GM23338 (cell line): Measurements from ENCODE around the gene OBP2A. TPM values are rescaled to one million over a fixed set of nuclear protein-coding genes. Genes with fewer than 3 reads are reported as not detected.

Experiments used
- ATAC-seq: fragments of 200-7000 bp; cut with Tn5 transposase; 3 replicates; pipeline ENCODE4 v1.9.1; 2020
- DNase-seq: peaks from one replicate; pipeline ENCODE4 v3.0.0-alpha.2; 2015; ENCODE audit warnings: low spot score
- H2AFZ ChIP-seq: fragments of 200-600 bp; sonication (generic); 2 replicates; pipeline ENCODE4 v1.8.0; 2016; ENCODE audit warnings: antibody characterized with exemption, mild to moderate bottlenecking, moderate library complexity
- H3F3A ChIP-seq: fragments of 200-600 bp; sonication (generic); replicated peaks from 2 replicates; pipeline ENCODE4 v1.8.0; 2017; ENCODE audit warnings: antibody characterized with exemption, mixed run types, low read depth
- H3K27ac ChIP-seq: fragments of 200-600 bp; sonication (generic); 2 replicates; pipeline ENCODE4 v1.6.1; 2016; ENCODE audit warnings: low read depth
- H3K27me3 ChIP-seq: fragments of 200-600 bp; sonication (generic); 2 replicates; pipeline ENCODE4 v1.8.0; 2016; ENCODE audit warnings: mild to moderate bottlenecking, mixed run types, moderate library complexity; ENCODE audit not compliant: insufficient read depth
- H3K36me3 ChIP-seq: fragments of 200-600 bp; sonication (generic); 2 replicates; pipeline ENCODE4 v1.8.0; 2016; ENCODE audit warnings: mild to moderate bottlenecking; ENCODE audit not compliant: insufficient read depth
- H3K4me1 ChIP-seq: fragments of 200-600 bp; sonication (generic); 2 replicates; pipeline ENCODE4 v1.8.0; 2016; ENCODE audit warnings: mild to moderate bottlenecking, moderate library complexity; ENCODE audit not compliant: insufficient read depth
- H3K4me2 ChIP-seq: fragments of 200-600 bp; sonication (generic); 2 replicates; pipeline ENCODE4 v1.7.1; 2017; ENCODE audit warnings: mixed run types
- H3K4me3 ChIP-seq: fragments of 200-600 bp; sonication (generic); 2 replicates; pipeline ENCODE4 v1.6.1; 2016; ENCODE audit warnings: mixed run types
- H3K79me2 ChIP-seq: fragments of 200-600 bp; sonication (generic); replicated peaks from 2 replicates; pipeline ENCODE4 v1.8.0; 2017; ENCODE audit warnings: mild to moderate bottlenecking; ENCODE audit not compliant: insufficient read depth
- H3K9me2 ChIP-seq: fragments of 200-600 bp; sonication (generic); 2 replicates; pipeline ENCODE4 v1.8.0; 2017; ENCODE audit not compliant: insufficient read depth
- H4K20me1 ChIP-seq: fragments of 200-600 bp; sonication (generic); replicated peaks from 2 replicates; pipeline ENCODE4 v1.8.0; 2017; ENCODE audit warnings: mild to moderate bottlenecking; ENCODE audit not compliant: insufficient read depth
- H3K27ac Mint-ChIP-seq: 2 replicates; pipeline ENCODE4 v1.8.0; 2020; ENCODE audit warnings: inconsistent platforms, mild to moderate bottlenecking, moderate library complexity, mixed read lengths
- H3K27me3 Mint-ChIP-seq: 3 replicates; pipeline ENCODE4 v1.8.0; 2022; ENCODE audit warnings: low read depth, mild to moderate bottlenecking, moderate library complexity, mixed read lengths, inconsistent platforms; ENCODE audit not compliant: insufficient read depth, poor library complexity
- H3K36me3 Mint-ChIP-seq: 3 replicates; pipeline ENCODE4 v1.8.0; 2021; ENCODE audit warnings: low read depth, mild to moderate bottlenecking, inconsistent platforms, moderate library complexity, mixed read lengths
- H3K4me1 Mint-ChIP-seq: 3 replicates; pipeline ENCODE4 v1.8.0; 2020; ENCODE audit warnings: mild to moderate bottlenecking, inconsistent platforms, mixed read lengths
- H3K4me3 Mint-ChIP-seq: 3 replicates; pipeline ENCODE4 v1.8.0; 2021; ENCODE audit warnings: moderate library complexity, mild to moderate bottlenecking, inconsistent platforms, mixed read lengths
- H3K9me3 Mint-ChIP-seq: 3 replicates; pipeline ENCODE4 v1.8.0; 2020; ENCODE audit warnings: moderate library complexity, mild to moderate bottlenecking, inconsistent platforms, mixed read lengths
- CREB1 ChIP-seq: fragments of 250-450 bp; sonication (Bioruptor Pico); IDR thresholded peaks from 2 replicates; pipeline ENCODE4 v1.5.0; 2020; ENCODE audit warnings: low read depth, mild to moderate bottlenecking, moderate library complexity
- EZH2 ChIP-seq: fragments of 200-600 bp; sonication (generic); IDR thresholded peaks from one replicate; pipeline ENCODE4 v1.8.0; 2017; ENCODE audit warnings: antibody characterized with exemption, mild to moderate bottlenecking, low read depth; ENCODE audit not compliant: unreplicated experiment
- EZH2phosphoT487 ChIP-seq: fragments of 200-600 bp; sonication (generic); IDR thresholded peaks from one replicate; pipeline ENCODE4 v1.8.1; 2018; ENCODE audit warnings: antibody characterized with exemption; ENCODE audit not compliant: unreplicated experiment
- JUNB ChIP-seq: IDR thresholded peaks from one replicate; pipeline ENCODE4 v1.6.1; 2016; ENCODE audit warnings: antibody characterized with exemption; ENCODE audit not compliant: unreplicated experiment
- NANOG ChIP-seq: IDR thresholded peaks from 2 replicates; pipeline ENCODE4 v1.6.1; 2016; ENCODE audit warnings: antibody characterized with exemption, borderline replicate concordance
- POLR2AphosphoS5 ChIP-seq: IDR thresholded peaks from 2 replicates; pipeline ENCODE4 v1.6.1; 2016; ENCODE audit warnings: antibody characterized with exemption, low read depth
- REST ChIP-seq: IDR thresholded peaks from one replicate; pipeline ENCODE4 v1.6.1; 2018; ENCODE audit warnings: antibody characterized with exemption; ENCODE audit not compliant: unreplicated experiment
- STAT1 ChIP-seq: IDR thresholded peaks from one replicate; pipeline ENCODE4 v1.6.1; 2016; ENCODE audit warnings: antibody characterized with exemption; ENCODE audit not compliant: unreplicated experiment
- ZNF114 ChIP-seq: fragments of 250-450 bp; sonication (Bioruptor Pico); IDR thresholded peaks from 2 replicates; pipeline ENCODE4 v1.5.0; 2020; ENCODE audit warnings: mild to moderate bottlenecking, moderate library complexity
- ZNF331 ChIP-seq: fragments of 250-450 bp; sonication (Bioruptor Pico); IDR thresholded peaks from 2 replicates; pipeline ENCODE4 v1.5.0; 2020; ENCODE audit warnings: low read depth, mild to moderate bottlenecking, moderate library complexity
- ZNF462 ChIP-seq: fragments of 250-450 bp; sonication (Bioruptor Pico); IDR thresholded peaks from 2 replicates; pipeline ENCODE4 v1.5.0; 2020; ENCODE audit warnings: mild to moderate bottlenecking, moderate library complexity
- polyA plus RNA-seq: library from polyadenylated mRNA; unstranded; fragments of >200 nt; fragmentation: Nextera tagmentation; extraction: Ambion mirVana; gene quantifications from 2 replicates; pipeline ENCODE4 v1.2.1, GENCODE V29; 2016
- total RNA-seq: library from RNA; depleted of rRNA; stranded (reverse); fragments of >200 nt; shearing (Covaris generic); gene quantifications from 2 replicates; pipeline ENCODE4 v1.2.3, GENCODE V29; 2014
- TF ChIP-seq, protein P1 (sequence below): IDR thresholded peaks from 2 replicates; pipeline ENCODE4 v1.6.1; 2016; ENCODE audit warnings: antibody characterized with exemption
- TF ChIP-seq, protein P2 (sequence below), 2 experiments: fragments of 200-600 bp in 1 of 2; sonication (generic) in 1 of 2; conservative IDR thresholded peaks; 2 replicates each; pipeline versions ENCODE4 v1.5.1 to v1.6.1; 2016 to 2017; ENCODE audit warnings: antibody characterized with exemption in 2 of 2, low read depth in 2 of 2, mild to moderate bottlenecking in 2 of 2, moderate library complexity in 1 of 2

The OBP2A gene
- total and polyA plus RNA-seq, 2 experiments from 2014 or later, result not detected

GRCh38 chr9:135572233-135572632 is 26.3 kb downstream of the OBP2A start:
- H3K36me3 Mint-ChIP-seq, result peaks cover 7% of the 10 kb centered on the region; the same call in 2 of the 3 replicates
- peaks cover 15% of the 10 kb centered on the region for H3K9me3 Mint-ChIP-seq
- H3K4me3 Mint-ChIP-seq, result no peak overlapping the region
- H3K4me3 ChIP-seq, result no peak overlapping the region
- H3K27me3 Mint-ChIP-seq, result peaks cover 2% of the 10 kb centered on the region
- H3F3A ChIP-seq, result no peaks in the 10 kb centered on the region
- H3K36me3 ChIP-seq, result no peaks in the 10 kb centered on the region
- ATAC-seq (no peak), DNase-seq (no peak)
- no peak overlapping the region for H3K4me2 ChIP-seq
- H3K4me1 Mint-ChIP-seq, result peaks cover 7% of the 10 kb centered on the region
- H4K20me1 ChIP-seq, result no peaks in the 10 kb centered on the region
- H3K27ac ChIP-seq, result no peak overlapping the region
- no peak overlapping the region for H2AFZ ChIP-seq
- no peak overlapping the region for H3K27ac Mint-ChIP-seq
- H3K27me3 ChIP-seq, result no peaks in the 10 kb centered on the region
- no peaks in the 10 kb centered on the region for H3K4me1 ChIP-seq
- no peak for TF ChIP-seq NANOG
- TF ChIP-seq, protein P1, sequence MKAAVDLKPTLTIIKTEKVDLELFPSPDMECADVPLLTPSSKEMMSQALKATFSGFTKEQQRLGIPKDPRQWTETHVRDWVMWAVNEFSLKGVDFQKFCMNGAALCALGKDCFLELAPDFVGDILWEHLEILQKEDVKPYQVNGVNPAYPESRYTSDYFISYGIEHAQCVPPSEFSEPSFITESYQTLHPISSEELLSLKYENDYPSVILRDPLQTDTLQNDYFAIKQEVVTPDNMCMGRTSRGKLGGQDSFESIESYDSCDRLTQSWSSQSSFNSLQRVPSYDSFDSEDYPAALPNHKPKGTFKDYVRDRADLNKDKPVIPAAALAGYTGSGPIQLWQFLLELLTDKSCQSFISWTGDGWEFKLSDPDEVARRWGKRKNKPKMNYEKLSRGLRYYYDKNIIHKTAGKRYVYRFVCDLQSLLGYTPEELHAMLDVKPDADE, result no peak
- no peak for TF ChIP-seq EZH2
- TF ChIP-seq REST, result no peak
- TF ChIP-seq ZNF331 (CRISPR knock-in tag), result no peak
- TF ChIP-seq EZH2phosphoT487, result no peak
- TF ChIP-seq JUNB, result no peak
- TF ChIP-seq ZNF114 (CRISPR knock-in tag), result no peak
- TF ChIP-seq STAT1, result no peak
- no peak for TF ChIP-seq ZNF462 (CRISPR knock-in tag)
- no peak for TF ChIP-seq CREB1
- TF ChIP-seq, protein P2, sequence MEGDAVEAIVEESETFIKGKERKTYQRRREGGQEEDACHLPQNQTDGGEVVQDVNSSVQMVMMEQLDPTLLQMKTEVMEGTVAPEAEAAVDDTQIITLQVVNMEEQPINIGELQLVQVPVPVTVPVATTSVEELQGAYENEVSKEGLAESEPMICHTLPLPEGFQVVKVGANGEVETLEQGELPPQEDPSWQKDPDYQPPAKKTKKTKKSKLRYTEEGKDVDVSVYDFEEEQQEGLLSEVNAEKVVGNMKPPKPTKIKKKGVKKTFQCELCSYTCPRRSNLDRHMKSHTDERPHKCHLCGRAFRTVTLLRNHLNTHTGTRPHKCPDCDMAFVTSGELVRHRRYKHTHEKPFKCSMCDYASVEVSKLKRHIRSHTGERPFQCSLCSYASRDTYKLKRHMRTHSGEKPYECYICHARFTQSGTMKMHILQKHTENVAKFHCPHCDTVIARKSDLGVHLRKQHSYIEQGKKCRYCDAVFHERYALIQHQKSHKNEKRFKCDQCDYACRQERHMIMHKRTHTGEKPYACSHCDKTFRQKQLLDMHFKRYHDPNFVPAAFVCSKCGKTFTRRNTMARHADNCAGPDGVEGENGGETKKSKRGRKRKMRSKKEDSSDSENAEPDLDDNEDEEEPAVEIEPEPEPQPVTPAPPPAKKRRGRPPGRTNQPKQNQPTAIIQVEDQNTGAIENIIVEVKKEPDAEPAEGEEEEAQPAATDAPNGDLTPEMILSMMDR (conservative IDR thresholded peaks at IDR 0.05; ENCODE audit: low read depth in 2 of 2), result no peak
- TF ChIP-seq POLR2AphosphoS5, result no peak
- no peaks in the 10 kb centered on the region for H3K9me2 ChIP-seq
- H3K79me2 ChIP-seq, result no peaks in the 10 kb centered on the region
